ENCODE data around the gene CMTM4. TPM values are rescaled to one million over a fixed set of nuclear protein-coding genes. Genes with fewer than 3 reads are reported as not detected.

Gene CMTM4
- total RNA-seq, 4 donors from 2014 or later = 6.1 to 41.5 (median 15.1) TPM

- intact Hi-C loops (cut with DNase I; ENCODE audit: low total_unique reads) = no loop called here
- Histone ChIP-seq H3K27ac (no peak overlapping the region), H3K4me3 (no peak overlapping the region), H3K27me3 (no peaks in the 10 kb centered on the region), H3K9me3 (no peaks in the 10 kb centered on the region), H3K4me1 (no peaks in the 10 kb centered on the region), H3K36me3 (no peaks in the 10 kb centered on the region)
- TF ChIP-seq POLR2A (IDR thresholded peaks at IDR 0.05) = no peak
- TF ChIP-seq, protein P1, sequence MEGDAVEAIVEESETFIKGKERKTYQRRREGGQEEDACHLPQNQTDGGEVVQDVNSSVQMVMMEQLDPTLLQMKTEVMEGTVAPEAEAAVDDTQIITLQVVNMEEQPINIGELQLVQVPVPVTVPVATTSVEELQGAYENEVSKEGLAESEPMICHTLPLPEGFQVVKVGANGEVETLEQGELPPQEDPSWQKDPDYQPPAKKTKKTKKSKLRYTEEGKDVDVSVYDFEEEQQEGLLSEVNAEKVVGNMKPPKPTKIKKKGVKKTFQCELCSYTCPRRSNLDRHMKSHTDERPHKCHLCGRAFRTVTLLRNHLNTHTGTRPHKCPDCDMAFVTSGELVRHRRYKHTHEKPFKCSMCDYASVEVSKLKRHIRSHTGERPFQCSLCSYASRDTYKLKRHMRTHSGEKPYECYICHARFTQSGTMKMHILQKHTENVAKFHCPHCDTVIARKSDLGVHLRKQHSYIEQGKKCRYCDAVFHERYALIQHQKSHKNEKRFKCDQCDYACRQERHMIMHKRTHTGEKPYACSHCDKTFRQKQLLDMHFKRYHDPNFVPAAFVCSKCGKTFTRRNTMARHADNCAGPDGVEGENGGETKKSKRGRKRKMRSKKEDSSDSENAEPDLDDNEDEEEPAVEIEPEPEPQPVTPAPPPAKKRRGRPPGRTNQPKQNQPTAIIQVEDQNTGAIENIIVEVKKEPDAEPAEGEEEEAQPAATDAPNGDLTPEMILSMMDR (IDR thresholded peaks at IDR 0.05) = no peak
- DNase-seq = no peak
Observed at GRCh38 chr16:66682271-66682670, 14.3 kb downstream of the CMTM4 start.

- Histone ChIP-seq H3K36me3 (no peaks in the 10 kb centered on the region), H3K4me3 (no peak overlapping the region), H3K27ac (no peak overlapping the region), H3K4me1 (no peaks in the 10 kb centered on the region), H3K9me3 (no peaks in the 10 kb centered on the region), H3K27me3 (no peaks in the 10 kb centered on the region)
- intact Hi-C loops (cut with DNase I; ENCODE audit: low total_unique reads) = no loop called here
- TF ChIP-seq, protein P1 (IDR thresholded peaks at IDR 0.05) = no peak
- no peak for TF ChIP-seq POLR2A (IDR thresholded peaks at IDR 0.05)
- DNase-seq = no peak
Observed at GRCh38 chr16:66681676-66682075, 14.9 kb downstream of the CMTM4 start.

- Histone ChIP-seq H3K36me3 (no peaks in the 10 kb centered on the region), H3K27me3 (no peaks in the 10 kb centered on the region), H3K9me3 (no peaks in the 10 kb centered on the region), H3K4me3 (no peak overlapping the region), H3K4me1 (no peaks in the 10 kb centered on the region), H3K27ac (no peak overlapping the region)
- TF ChIP-seq, protein P1 (IDR thresholded peaks at IDR 0.05) = no peak
- TF ChIP-seq POLR2A (IDR thresholded peaks at IDR 0.05) = no peak
- intact Hi-C loops (cut with DNase I; ENCODE audit: low total_unique reads) = no loop called here
- DNase-seq = no peak
Observed at GRCh38 chr16:66678337-66678736, 18.2 kb downstream of the CMTM4 start.

DNA sequence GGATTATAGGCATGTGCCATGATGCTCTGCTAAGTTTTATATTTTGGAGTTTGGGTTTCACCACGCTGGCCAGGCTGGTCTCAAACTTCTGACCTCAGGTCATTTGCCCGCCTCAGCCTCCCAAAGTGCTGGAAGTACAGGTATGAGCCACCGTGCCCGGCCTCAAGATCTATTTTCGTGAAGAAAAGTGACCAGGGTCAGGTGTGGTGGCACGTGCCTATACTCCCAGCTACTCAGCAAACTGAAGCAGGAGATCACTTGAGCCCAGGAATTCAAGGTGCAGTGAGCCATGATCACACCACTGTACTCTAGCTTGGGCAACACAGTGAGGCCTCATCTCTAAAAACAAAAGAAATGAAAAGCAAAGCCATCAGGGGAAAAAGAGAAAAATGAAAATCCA, 18.7 kb downstream of the CMTM4 start:
- no peak overlapping the region for H3K27ac ChIP-seq
- no peak for DNase-seq
- H3K9me3 ChIP-seq = no peaks in the 10 kb centered on the region
- no peak overlapping the region for H3K4me3 ChIP-seq
- H3K36me3 ChIP-seq = no peaks in the 10 kb centered on the region
- H3K27me3 ChIP-seq = no peaks in the 10 kb centered on the region
- intact Hi-C loops (cut with DNase I; ENCODE audit: low total_unique reads) = no loop called here
- TF ChIP-seq, protein P1 (IDR thresholded peaks at IDR 0.05) = no peak
- no peak for TF ChIP-seq POLR2A (IDR thresholded peaks at IDR 0.05)
- H3K4me1 ChIP-seq = no peaks in the 10 kb centered on the region

DNA sequence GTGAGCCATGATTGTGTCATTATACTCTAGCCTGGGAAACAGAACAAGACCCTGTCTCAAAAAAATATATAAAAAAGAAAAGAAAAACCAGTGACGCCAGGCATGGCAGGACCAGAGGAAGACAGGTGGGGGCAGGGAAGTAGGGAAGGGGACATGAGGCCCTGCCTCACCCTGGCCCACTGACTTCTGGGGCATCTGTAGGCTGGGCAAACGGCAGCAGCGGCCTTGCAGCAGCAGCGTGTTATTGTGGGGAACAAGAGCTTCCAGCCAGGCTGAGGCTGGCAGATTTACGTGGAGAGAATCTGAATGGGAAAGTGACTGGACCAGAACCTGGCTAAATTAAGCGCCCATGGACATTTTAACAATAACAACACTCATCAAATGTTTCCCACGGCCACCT, 19.4 kb downstream of the CMTM4 start:
- intact Hi-C loops (cut with DNase I; ENCODE audit: low total_unique reads) = no loop called here
- no peak for TF ChIP-seq POLR2A (IDR thresholded peaks at IDR 0.05)
- TF ChIP-seq, protein P1 (IDR thresholded peaks at IDR 0.05) = no peak

More for the DNA sequence above, 19.4 kb downstream of the CMTM4 start:
- DNase-seq = no peak
- Histone ChIP-seq H3K27me3 (no peaks in the 10 kb centered on the region), H3K9me3 (no peaks in the 10 kb centered on the region), H3K36me3 (no peaks in the 10 kb centered on the region), H3K4me3 (no peak overlapping the region), H3K4me1 (no peaks in the 10 kb centered on the region), H3K27ac (no peak overlapping the region)

Measured in uterus (tissue), 4 donors.